Activated CD4-positive, CD25-positive, alpha-beta regulatory T cell treated with anti-CD3 and anti-CD28 coated beads, Interleukin-2, amount 50 U/mL, for 24 hours (primary cell): ENCODE results near the gene ZNF501.

Experiments used
- ATAC-seq, 2 donors: fragments of 150-1000 bp; cut with Tn5 transposase; one replicate each; pipeline ENCODE4 v1.10.0; 2021; ENCODE audit warnings: mild to moderate bottlenecking in 1 of 2, moderate library complexity in 1 of 2

ZNF501 gene

GRCh38 chr3:44729384-44729910 is at the start of gene ZNF501:
ZNF501 (plus strand) TSS chr3:44729635; CDS start chr3:44734422, 4,787 bp downstream.
- peak; percentile 99 for ATAC-seq

GRCh38 chr3:44680921-44681455 is 48.4 kb upstream of the ZNF501 start:
- no peak for ATAC-seq

- no peak for ATAC-seq
Measured at GRCh38 chr3:44682182-44682896, 47.1 kb upstream of the ZNF501 start.

GRCh38 chr3:44685128-44685800 is 44.2 kb upstream of the ZNF501 start:
- ATAC-seq, result peak; percentile 81 to 92

GRCh38 chr3:44687898-44688297 is 41.5 kb upstream of the ZNF501 start:
- ATAC-seq, result no peak

- ATAC-seq, result peak; percentile 85 to 92
Measured at GRCh38 chr3:44712455-44713075, 16.9 kb upstream of the ZNF501 start, which contains the start of gene ZNF502. ZNF502 (plus strand) TSS chr3:44712660; CDS start chr3:44720262, 7,602 bp downstream.

- no peak for ATAC-seq
Measured at GRCh38 chr3:44721231-44722102, 8.0 kb upstream of the ZNF501 start.

DNA sequence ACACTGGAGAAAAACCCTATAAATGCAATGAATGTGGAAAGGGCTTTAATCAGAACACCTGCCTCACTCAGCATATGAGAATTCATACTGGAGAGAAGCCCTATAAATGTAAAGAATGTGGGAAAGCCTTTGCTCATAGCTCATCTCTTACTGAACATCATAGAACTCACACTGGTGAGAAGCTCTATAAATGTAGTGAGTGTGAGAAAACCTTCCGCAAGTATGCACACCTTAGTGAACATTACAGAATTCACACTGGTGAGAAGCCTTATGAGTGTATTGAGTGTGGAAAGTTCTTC is 7.4 kb upstream of the ZNF501 start:
- ATAC-seq, result no peak

GRCh38 chr3:44734646-44735168 is 5.3 kb downstream of the ZNF501 start:
- no peak for ATAC-seq

- ATAC-seq, result peak in 1 of 2 donors; percentile 3
Measured at GRCh38 chr3:44761101-44761423, 31.6 kb downstream of the ZNF501 start.

- ATAC-seq, result peak; percentile 97
Measured at GRCh38 chr3:44761424-44762169, 32.2 kb downstream of the ZNF501 start, which contains the start of the genes KIAA1143 and KIF15. KIAA1143 (minus strand) TSS chr3:44761619; CDS start chr3:44761602, 17 bp downstream. KIF15 (plus strand) TSS chr3:44761794; CDS start chr3:44761866, 72 bp downstream.

DNA sequence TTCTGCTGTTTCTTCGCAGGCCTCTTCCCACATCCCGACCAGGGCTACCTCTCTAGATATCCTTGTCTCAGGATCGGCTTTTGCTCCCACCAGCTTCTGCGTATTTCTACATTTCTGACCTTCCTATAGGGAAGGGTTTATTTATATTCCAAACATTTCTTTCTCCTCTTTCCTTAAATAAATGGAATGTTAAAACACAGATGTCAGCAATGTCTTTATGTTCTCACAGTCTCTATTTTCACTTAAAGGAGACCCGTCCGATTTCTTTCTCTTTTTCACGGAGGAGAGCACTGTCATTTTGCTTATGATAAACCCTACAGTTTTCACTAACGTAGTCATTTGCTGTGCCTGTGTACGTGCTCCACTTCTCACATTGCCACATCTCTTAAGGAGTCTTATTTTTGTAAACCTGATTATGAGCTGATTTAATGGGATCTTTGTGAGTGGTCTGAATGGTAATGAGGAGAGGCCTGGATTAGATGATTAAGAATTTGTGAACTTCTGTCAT is 32.8 kb downstream of the ZNF501 start:
- ATAC-seq, result no peak

DNA sequence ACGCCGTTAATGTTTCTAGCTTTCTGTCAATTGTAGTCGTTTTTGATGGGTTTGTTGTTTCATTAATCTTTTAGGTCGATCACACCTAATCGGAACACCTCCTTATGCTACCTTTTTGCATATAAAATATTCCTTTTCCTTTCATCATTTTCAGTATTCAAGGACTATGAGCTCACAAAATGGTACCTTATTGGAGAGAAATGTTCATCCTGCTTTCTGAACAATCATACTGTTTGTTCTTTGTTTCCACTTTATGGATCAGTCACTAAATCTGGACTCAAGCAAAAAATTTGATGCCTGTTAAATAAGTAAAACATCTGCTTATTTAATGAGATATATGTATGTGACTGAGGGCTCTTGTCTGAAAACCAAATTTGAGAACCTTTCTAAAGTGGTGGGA is 33.3 kb downstream of the ZNF501 start:
- ATAC-seq, result no peak

DNA sequence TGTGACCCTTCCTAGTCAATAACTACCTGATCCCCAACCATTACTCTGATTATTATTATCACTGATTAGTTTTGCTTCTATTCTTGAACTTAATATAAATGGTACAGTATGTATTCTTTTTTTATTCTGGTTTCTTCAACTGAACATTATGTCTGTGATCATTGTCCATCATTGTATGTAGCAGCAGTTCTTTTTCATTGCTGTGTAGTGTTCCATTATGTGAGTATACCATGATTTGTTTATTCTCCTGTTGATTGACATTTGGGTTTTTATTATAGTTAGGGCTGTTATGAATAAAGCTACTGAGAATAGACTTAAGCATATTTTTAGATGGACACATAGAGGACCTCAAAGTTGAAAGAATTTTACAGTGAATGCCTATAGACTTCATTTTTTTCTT is 34.8 kb downstream of the ZNF501 start:
- ATAC-seq, result no peak

- ATAC-seq, result no peak
Measured at GRCh38 chr3:44771424-44772098, 42.1 kb downstream of the ZNF501 start.

- ATAC-seq, result no peak
Measured at GRCh38 chr3:44772099-44772442, 42.6 kb downstream of the ZNF501 start.

GRCh38 chr3:44782891-44783290 is 53.5 kb downstream of the ZNF501 start:
- no peak for ATAC-seq
